GM18526 (cell line): Measurements from ENCODE around the gene GSE1.

Experiments
- POLR2A ChIP-seq: IDR thresholded peaks from 3 replicates; pipeline ENCODE4 v1.6.1; 2011; ENCODE audit not compliant: insufficient read length; ENCODE audit errors: extremely low read depth

Gene GSE1

DNA sequence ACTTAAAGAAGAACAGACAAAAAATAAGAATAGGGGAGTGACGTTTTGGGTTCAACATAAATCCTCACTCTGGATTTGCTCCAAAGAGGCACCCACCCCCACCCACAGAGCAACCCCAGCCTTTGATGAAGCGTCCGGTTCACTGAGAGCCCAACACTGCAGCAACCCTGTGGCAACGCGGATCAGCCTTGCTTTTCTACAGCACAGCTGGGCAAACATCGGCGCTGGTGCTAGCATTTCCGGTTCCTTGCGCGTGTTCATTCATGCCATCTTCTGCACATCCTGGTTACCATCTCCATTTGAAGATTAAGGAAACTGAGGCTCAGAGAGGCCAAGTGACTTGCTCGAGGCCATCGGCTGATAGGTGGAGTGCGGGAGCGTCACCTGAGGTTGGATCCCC is 84.3 kb downstream of the GSE1 start:
- TF ChIP-seq POLR2A = no peak

- no peak for TF ChIP-seq POLR2A
These were observed 85.4 kb downstream of the GSE1 start for GRCh38 chr16:85698459-85698891.

DNA sequence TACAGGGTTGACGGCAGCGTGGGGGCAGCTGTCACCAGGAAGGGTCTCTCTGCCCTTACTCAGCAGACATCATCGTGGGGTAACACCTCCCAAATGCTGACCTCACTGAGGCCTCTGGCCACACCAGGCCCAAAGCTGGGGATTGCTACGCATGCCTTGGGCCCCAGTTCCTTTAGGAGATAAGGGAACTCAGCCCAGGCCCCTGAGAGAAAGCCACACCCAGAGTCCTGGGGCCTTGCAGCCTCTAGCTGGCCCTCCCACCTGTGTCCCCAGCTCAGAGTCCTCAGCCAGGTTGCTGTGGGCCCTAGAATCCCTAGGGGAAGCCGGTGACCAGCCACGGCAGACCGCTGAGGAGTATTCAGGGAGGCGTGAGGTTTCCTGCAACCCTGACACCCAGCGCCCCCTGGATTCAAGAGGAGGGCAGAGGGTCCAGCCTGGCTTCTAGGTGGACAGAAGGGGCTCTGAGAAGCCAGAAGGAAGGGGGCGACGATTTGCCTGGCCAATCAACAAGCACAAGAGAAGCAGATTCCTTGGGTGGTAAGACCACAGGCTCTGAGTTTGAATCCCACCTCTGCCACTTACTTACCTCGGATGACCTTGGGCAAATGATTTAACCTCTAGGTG is 85.9 kb downstream of the GSE1 start:
- no peak for TF ChIP-seq POLR2A

DNA sequence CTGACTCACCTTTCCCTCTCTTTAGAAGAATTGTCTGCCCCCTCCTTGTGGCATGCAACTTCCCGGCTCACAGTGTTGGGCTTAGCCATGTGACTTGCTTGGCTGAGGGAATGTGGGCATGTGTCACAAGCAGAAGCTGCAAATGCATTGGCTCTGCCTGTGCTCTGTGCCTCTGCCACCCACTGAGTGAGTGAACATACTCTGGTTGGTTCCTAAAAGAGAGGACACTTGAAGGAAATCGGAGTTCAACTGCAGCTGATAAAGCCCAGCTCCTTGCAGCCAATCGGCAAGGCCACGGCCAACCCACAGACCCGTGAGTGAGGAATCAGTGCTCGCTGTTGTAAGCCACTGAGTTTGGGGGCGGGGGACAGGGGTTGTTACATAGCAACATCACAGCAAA is 86.5 kb downstream of the GSE1 start:
- no peak for TF ChIP-seq POLR2A

DNA sequence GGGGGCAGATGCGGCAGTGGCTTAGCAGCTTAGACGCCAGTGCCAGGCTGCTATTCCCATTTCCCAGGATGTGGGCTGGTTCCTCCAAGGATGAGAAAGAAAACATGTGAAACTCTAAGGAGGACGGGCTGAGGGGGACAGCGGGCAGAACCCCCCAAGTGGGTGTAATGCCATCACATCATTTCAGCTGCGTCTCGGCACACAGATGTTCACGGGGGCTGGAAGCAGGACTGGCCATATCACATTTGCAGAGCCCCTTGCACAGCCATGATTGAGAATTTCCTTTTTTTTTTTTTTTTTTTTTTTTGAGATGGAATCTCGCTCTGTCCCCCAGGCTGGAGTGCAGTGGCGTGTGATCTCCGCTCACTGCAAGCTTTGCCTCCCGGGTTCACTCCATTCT is 90.9 kb downstream of the GSE1 start:
- no peak for TF ChIP-seq POLR2A

DNA sequence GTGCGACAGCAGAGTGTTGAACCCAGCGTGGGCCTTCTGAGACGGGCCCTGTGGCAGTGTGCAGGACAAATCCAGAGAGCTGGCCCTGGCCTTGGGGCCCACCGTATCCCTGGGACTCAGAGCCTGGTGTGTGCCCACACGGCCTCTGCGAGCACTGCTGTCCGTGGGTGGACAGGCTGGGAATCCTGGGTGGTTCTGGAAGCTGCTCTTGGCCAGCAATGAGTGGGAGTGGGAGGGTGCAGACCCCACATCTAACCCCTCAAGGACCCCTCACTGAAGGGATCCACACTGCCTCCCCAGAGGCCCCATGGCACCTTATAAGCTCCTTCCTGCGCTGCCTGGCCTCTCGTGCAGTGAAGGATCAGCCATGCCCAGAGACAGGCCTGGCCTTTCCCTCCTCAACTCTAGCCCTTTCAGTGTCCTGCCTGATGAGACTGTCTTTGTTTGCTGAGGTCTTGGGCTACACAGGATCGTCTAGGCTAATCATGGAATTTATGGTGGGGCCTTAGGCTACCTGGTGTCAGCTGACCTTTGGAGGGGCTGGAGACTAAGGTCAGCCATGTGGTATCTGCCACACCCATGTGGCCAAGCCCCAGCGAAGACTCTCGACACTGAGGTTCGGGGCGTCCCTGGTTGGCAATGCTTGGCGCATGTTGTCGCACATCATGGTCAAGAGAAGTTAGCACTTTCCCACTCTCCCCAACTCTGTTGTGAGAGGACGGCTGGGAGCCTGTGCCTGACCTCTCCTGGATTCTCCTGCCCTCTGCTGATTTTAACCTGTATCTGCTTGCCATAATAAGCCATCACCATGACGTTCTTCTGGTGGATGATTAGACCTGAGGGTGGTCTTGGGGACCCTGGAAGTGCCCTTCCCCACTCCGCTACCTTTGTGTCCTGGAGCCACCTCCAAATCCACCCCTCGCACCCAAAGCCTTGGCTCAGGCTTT is 92.1 kb downstream of the GSE1 start:
- TF ChIP-seq POLR2A = no peak

DNA sequence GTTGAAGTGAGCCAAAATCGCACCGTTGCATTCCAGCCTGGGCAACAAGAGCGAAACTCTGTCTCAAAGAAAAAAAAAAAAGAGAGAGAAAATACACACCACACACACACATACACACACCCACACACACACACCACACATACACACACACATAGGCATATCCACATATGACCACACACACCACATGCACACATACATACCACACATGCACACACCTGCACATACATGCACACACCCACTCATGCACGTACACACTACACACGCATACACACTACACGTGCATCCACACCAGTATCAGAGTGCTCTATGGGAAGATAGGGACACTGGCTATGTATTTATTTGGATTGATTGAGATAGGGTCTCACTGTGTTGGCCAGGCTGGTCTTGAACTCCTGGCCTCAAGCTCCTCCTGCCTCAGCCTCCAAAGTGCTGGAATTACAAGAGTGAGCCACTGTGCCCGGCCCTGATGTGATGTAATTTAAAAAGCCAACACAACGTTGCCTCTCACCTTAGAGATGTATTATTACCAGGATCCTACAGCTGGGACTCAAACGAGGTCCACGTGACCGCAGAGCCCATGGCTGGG is 93.4 kb downstream of the GSE1 start:
- TF ChIP-seq POLR2A = no peak

DNA sequence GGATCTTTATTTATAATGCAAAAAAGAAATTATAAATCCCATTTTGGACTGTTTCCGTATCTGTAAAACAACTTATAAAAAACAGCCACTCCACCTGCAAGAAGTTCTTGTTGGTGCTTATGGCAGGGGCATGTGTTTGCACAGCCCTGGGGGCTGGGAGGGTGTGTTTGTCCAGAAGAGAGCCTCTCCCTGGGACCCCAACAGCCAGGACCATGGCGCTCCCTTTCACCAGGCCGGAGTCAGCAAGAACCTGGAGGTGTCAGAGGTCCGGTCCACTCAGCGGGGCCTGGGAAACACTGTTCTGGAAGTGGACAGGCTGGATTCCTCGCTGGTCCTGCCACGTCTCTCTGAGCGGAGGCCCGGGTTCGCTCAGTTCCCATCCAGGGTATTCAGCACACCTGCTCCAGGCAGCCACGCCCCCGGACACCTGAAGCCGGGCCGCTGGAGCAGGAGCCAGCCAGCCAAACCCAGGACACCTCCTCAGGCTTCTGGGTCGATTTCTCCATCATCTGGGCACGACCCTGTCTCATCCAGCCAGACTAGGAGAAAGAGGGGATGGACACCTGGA is 94.5 kb downstream of the GSE1 start:
- TF ChIP-seq POLR2A = no peak

DNA sequence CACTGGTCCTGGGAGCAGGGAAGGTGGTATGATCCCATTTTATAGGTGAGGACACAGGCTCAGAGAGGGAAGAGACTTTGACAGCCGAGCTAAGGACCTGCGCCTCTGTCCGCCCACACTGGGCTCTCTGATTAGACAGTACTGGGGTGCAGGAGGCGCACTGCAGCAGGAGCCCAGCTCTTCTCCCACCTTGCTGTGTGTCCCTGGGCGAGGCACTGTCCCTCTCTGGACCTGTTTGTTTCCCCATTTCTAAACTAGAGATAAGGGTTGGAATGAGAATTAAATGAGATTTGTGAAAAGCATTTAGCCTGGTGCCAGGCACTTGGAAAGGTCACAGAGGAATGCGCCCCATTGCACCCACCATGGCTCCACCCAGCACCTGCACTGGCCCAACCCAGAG is 95.2 kb downstream of the GSE1 start:
- no peak for TF ChIP-seq POLR2A

- TF ChIP-seq POLR2A = no peak
These were observed 96.9 kb downstream of the GSE1 start for GRCh38 chr16:85709766-85710585.

DNA sequence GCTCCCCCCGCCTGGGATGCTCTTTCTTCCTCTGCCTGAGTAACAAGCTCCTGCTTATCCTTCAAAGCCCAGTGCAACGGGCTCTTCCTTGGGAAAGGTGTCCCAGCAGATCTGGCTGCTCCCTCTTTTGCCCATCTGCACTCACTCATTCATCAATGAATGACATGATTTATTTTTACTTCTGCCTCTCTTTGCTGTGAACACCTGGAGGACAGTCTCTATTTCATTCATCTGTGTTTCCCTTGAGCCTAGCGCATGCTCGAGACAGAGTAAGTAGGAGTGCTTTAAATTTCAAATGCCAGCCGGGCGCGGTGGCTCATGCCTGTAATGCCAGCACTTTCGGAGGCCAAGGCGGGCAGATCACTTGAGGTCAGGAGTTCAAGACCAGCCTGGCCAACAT is 97.6 kb downstream of the GSE1 start:
- TF ChIP-seq POLR2A = no peak

DNA sequence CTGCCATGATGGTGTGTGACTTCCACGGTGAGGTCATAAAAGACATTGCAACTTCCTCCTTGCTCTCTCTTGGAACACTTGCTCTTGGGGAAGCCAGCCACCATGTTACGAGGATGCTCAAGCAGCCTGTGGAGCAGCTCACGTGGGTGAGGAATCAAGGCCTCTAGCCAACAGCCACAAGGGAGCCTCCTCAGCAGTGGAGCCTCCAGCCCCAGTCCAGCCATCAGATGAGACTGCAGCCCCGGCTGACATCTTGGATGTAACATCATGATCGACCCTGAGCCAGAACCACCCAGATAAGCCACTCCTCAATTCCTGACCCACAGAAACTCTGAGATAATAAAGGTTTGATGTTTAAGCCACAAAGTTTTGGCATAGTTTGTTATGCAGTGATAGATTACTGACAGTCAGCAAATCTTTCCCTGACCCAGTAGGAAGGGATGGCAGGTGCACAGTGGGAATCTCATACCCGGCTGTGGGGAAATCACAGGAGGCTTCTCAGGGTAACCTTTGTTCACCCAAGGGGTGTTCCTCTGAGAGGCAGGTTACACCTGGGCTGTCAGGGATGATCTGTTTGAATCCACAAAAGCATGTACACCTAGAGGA is 99.0 kb downstream of the GSE1 start:
- no peak for TF ChIP-seq POLR2A

- no peak for TF ChIP-seq POLR2A
These were observed 99.7 kb downstream of the GSE1 start for GRCh38 chr16:85712801-85713200.

GRCh38 chr16:85715169-85716021 is 102.3 kb downstream of the GSE1 start:
- no peak for TF ChIP-seq POLR2A
